Natural killer cell (primary cell): ENCODE results near the gene NCK1. TPM values are rescaled to one million over a fixed set of nuclear protein-coding genes. Genes with fewer than 3 reads are reported as not detected.

Experiments used
- ATAC-seq, 3 donors: fragments of 150-1000 bp in 2 of 3; fragments of 200-7000 bp in 1 of 3; cut with Tn5 transposase; 1 replicate in 1 of 3; 2 replicates in 2 of 3; pipeline ENCODE4 v1.10.0; 2021; ENCODE audit warnings: mild to moderate bottlenecking in 2 of 3, moderate library complexity in 2 of 3
- DNase-seq, 2 donors: peaks; one replicate each; pipeline versions ENCODE4 v3.0.0 to v3.0.0-alpha.2; 2013 to 2021; ENCODE audit warnings: mixed read lengths in 1 of 2
- H3K27ac ChIP-seq: one replicate; pipeline ENCODE4 v1.5.1; 2013; ENCODE audit warnings: mild to moderate bottlenecking, low read length
- H3K27me3 ChIP-seq: one replicate; pipeline ENCODE4 v1.6.1; 2013; ENCODE audit warnings: low read length; ENCODE audit not compliant: control insufficient read depth, insufficient read depth
- H3K36me3 ChIP-seq: one replicate; pipeline ENCODE4 v1.6.1; 2013; ENCODE audit warnings: low read length; ENCODE audit not compliant: control insufficient read depth, insufficient read depth
- H3K4me1 ChIP-seq: one replicate; pipeline ENCODE4 v1.6.1; 2013; ENCODE audit warnings: low read length; ENCODE audit not compliant: control insufficient read depth, insufficient read depth
- H3K4me3 ChIP-seq: one replicate; pipeline ENCODE4 v1.5.1; 2013; ENCODE audit warnings: low read length
- H3K9me3 ChIP-seq: one replicate; pipeline ENCODE4 v1.6.1; 2013; ENCODE audit warnings: low read length; ENCODE audit not compliant: control insufficient read depth, insufficient read depth
- H3K27ac Mint-ChIP-seq, 2 donors: one replicate each; pipeline ENCODE4 v1.8.0; 2022; ENCODE audit warnings: mild to moderate bottlenecking in 2 of 2, mixed read lengths in 2 of 2, moderate library complexity in 1 of 2
- H3K27me3 Mint-ChIP-seq, 2 donors: one replicate each; pipeline ENCODE4 v1.8.0; 2022; ENCODE audit warnings: low read depth in 2 of 2, mixed read lengths in 2 of 2
- H3K36me3 Mint-ChIP-seq: one replicate; pipeline ENCODE4 v1.8.0; 2022; ENCODE audit warnings: mixed read lengths
- H3K4me1 Mint-ChIP-seq, 2 donors: one replicate each; pipeline ENCODE4 v1.8.0; 2022; ENCODE audit warnings: mixed read lengths in 2 of 2
- H3K4me3 Mint-ChIP-seq: one replicate; pipeline ENCODE4 v1.8.0; 2022; ENCODE audit warnings: mild to moderate bottlenecking, moderate library complexity, mixed read lengths
- H3K9me3 Mint-ChIP-seq, 2 donors: one replicate each; pipeline ENCODE4 v1.8.0; 2022; ENCODE audit warnings: mixed read lengths in 2 of 2
- CTCF ChIP-seq: fragments of 200-600 bp; IDR thresholded peaks from one replicate; pipeline ENCODE4 v1.8.0; 2022; ENCODE audit warnings: antibody characterized with exemption
- WGBS: methylation state at CpG from one replicate; pipeline ENCODE4 v1.1.7; 2013; ENCODE audit warnings: missing lambda C conversion rate; ENCODE audit not compliant: insufficient coverage; 5-methylcytosine and 5-hydroxymethylcytosine counted together
- intact Hi-C: fragments of 100-400 bp; cut with micrococcal nuclease; formaldehyde crosslinking; loops from one replicate; pipeline ENCODE4 v1.14.2; 2022
- total RNA-seq, 4 donors: library from RNA; stranded (reverse); fragments of 120-200 nt in 1 of 4; gene quantifications; one replicate each; pipeline versions ENCODE4 v1.2.3 to v1.2.4, GENCODE V29; 2013 to 2022

The NCK1 gene
- total RNA-seq, 3 donors from 2014 or later (not counting 1 experiment from before 2014, with no cell fraction given) = 61.2 to 77.9 (median 69.5) TPM

- peaks cover 12% of the 10 kb centered on the region for H3K36me3 ChIP-seq
- no peak overlapping the region for H3K4me3 ChIP-seq
- Mint-ChIP-seq H3K9me3 (no peaks in the 10 kb centered on the region), H3K4me1 (peaks cover 55 to 63% of the 10 kb centered on the region in 2 donors), H3K27ac (peak overlapping the region; percentile 9 to 76), H3K36me3 (peaks cover 8% of the 10 kb centered on the region), H3K27me3 (no peaks in the 10 kb centered on the region), H3K4me3 (no peak overlapping the region)
- TF ChIP-seq CTCF = no peak
- DNase-seq = no peak
- peak in 2 of 3 donors; percentile 55 to 79 for ATAC-seq
- no peaks in the 10 kb centered on the region for H3K9me3 ChIP-seq
- H3K27me3 ChIP-seq = no peaks in the 10 kb centered on the region
- no peaks in the 10 kb centered on the region for H3K4me1 ChIP-seq
- intact Hi-C loops = loop anchor here (10.0 kb wide), 1 partner anchor 733 kb away; the partner anchor contains the start of gene MSL2
- H3K27ac ChIP-seq = no peak overlapping the region
These were observed 66.2 kb downstream of the NCK1 start for GRCh38 chr3:136928240-136928639.

GRCh38 chr3:136929977-136930670 lies 68.1 kb downstream of the NCK1 start:
- Histone ChIP-seq H3K4me1 (peaks cover 4% of the 10 kb centered on the region), H3K4me3 (no peak overlapping the region), H3K27me3 (no peaks in the 10 kb centered on the region), H3K36me3 (peaks cover 12% of the 10 kb centered on the region), H3K27ac (no peak overlapping the region), H3K9me3 (no peaks in the 10 kb centered on the region)
- ATAC-seq = no peak
- H3K4me1 Mint-ChIP-seq = peaks cover 53 to 64% of the 10 kb centered on the region in 2 donors
- H3K27me3 Mint-ChIP-seq = no peaks in the 10 kb centered on the region
- DNase-seq = no peak
- no peak overlapping the region for H3K4me3 Mint-ChIP-seq
- intact Hi-C loops = loop anchor here (10.0 kb wide), 1 partner anchor 735 kb away; the partner anchor contains the start of gene MSL2
- H3K36me3 Mint-ChIP-seq = peaks cover 8% of the 10 kb centered on the region
- no peak for TF ChIP-seq CTCF
- peak overlapping the region; percentile 21 to 74 for H3K27ac Mint-ChIP-seq
- WGBS = 73% methylated on average over 1 of the region's 4 CpGs
- H3K9me3 Mint-ChIP-seq = no peaks in the 10 kb centered on the region

- Mint-ChIP-seq H3K27ac (peak overlapping the region; percentile 71 to 78), H3K9me3 (no peaks in the 10 kb centered on the region), H3K4me3 (peak overlapping the region; percentile 17), H3K36me3 (peaks cover 8% of the 10 kb centered on the region), H3K4me1 (peaks cover 45 to 63% of the 10 kb centered on the region in 2 donors), H3K27me3 (no peaks in the 10 kb centered on the region)
- DNase-seq (no peak), ATAC-seq (no peak)
- Histone ChIP-seq H3K9me3 (no peaks in the 10 kb centered on the region), H3K36me3 (peaks cover 17% of the 10 kb centered on the region), H3K4me1 (peaks cover 4% of the 10 kb centered on the region), H3K27ac (no peak overlapping the region), H3K27me3 (no peaks in the 10 kb centered on the region), H3K4me3 (no peak overlapping the region)
- intact Hi-C loops = no loop called here
- no peak for TF ChIP-seq CTCF
- 88% methylated on average over 4 of the region's 4 CpGs for WGBS
These were observed 69.6 kb downstream of the NCK1 start for GRCh38 chr3:136931606-136932005.
